ENCODE measurements around the gene DSTN.

DNA sequence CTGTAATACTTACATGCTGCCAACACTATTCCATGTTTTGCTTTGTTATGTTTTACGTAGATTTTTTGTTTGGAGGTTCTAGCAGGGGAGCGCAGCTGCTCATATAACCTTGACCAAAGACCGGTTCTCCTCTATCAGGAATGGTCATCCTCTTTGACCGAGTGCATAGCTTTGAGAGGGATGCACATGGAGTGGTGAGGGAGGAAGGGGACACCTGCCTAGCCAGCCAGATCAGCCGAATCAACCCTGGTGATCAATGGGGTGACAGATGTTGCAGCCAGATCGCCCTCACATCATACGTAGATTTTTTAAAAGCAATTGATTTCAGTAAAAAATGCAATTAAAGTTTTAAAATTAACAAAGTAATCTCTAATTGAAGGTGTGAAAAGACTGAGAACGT lies 6.3 kb downstream of the DSTN start:
- TF ChIP-seq, protein P1, sequence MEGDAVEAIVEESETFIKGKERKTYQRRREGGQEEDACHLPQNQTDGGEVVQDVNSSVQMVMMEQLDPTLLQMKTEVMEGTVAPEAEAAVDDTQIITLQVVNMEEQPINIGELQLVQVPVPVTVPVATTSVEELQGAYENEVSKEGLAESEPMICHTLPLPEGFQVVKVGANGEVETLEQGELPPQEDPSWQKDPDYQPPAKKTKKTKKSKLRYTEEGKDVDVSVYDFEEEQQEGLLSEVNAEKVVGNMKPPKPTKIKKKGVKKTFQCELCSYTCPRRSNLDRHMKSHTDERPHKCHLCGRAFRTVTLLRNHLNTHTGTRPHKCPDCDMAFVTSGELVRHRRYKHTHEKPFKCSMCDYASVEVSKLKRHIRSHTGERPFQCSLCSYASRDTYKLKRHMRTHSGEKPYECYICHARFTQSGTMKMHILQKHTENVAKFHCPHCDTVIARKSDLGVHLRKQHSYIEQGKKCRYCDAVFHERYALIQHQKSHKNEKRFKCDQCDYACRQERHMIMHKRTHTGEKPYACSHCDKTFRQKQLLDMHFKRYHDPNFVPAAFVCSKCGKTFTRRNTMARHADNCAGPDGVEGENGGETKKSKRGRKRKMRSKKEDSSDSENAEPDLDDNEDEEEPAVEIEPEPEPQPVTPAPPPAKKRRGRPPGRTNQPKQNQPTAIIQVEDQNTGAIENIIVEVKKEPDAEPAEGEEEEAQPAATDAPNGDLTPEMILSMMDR (IDR thresholded peaks at IDR 0.05; ENCODE audit: extremely low read depth in 1 of 2, insufficient read depth in 1 of 2, low read depth in 1 of 2, low read length in 2 of 2), result no peak
- TF ChIP-seq POLR2AphosphoS5 (IDR thresholded peaks at IDR 0.05; ENCODE audit: insufficient read depth, low read depth, low read length) (no peak), EZH2 (IDR thresholded peaks at IDR 0.05; ENCODE audit: borderline replicate concordance, low read depth, low read length, severe bottlenecking) (no peak), POLR2A (IDR thresholded peaks at IDR 0.05; ENCODE audit: low read depth, low read length) (no peak), JUN (IDR thresholded peaks at IDR 0.05; ENCODE audit: borderline replicate concordance, insufficient read depth, insufficient read length, low read depth) (no peak), GATA2 (IDR thresholded peaks at IDR 0.05; ENCODE audit: insufficient read depth, insufficient read length, low read depth, low read length) (no peak), FOS (IDR thresholded peaks at IDR 0.05; ENCODE audit: borderline replicate concordance, insufficient read depth, low read length) (no peak)

Measured in endothelial cell of umbilical vein (primary cell).